ENCODE data around the gene DIDO1. TPM values are rescaled to one million over a fixed set of nuclear protein-coding genes. Genes with fewer than 3 reads are reported as not detected.

DIDO1 gene
- total and polyA plus RNA-seq, 2 of the 4 experiments (the other 2 are of a cell fraction) = 21.8 to 28.1 TPM

- H3K36me3 ChIP-seq (ENCODE audit: control insufficient read depth, insufficient read depth, low read length) = peaks cover 73% of the 10 kb centered on the region
- no peak overlapping the region for H4K5ac ChIP-seq (ENCODE audit: low read depth, low read length)
- H2BK20ac ChIP-seq (ENCODE audit: low read depth, low read length) = no peak overlapping the region
- no peak overlapping the region for H2AFZ ChIP-seq (replicated peaks; ENCODE audit: low read length, poor library complexity)
- H4K91ac ChIP-seq (ENCODE audit: insufficient read depth, low read depth, low read length) = no peak overlapping the region
- TF ChIP-seq USF2 (IDR thresholded peaks at IDR 0.05; ENCODE audit: low read depth, low read length) = no peak
- no peak for TF ChIP-seq FOS (IDR thresholded peaks at IDR 0.05; ENCODE audit: low read depth, low read length)
- TF ChIP-seq POLR2A (IDR thresholded peaks at IDR 0.05; ENCODE audit: low read depth, low read length) = no peak
- TF ChIP-seq RCOR1 (IDR thresholded peaks at IDR 0.05; ENCODE audit: insufficient replicate concordance, low read length) = no peak
- no peak for TF ChIP-seq NFE2L2 (IDR thresholded peaks at IDR 0.05; ENCODE audit: low read depth, low read length)
- no peak for TF ChIP-seq RAD21 (IDR thresholded peaks at IDR 0.05; ENCODE audit: low read length)
- TF ChIP-seq CTCF (conservative IDR thresholded peaks at IDR 0.05; ENCODE audit: low read depth, low read length) = no peak
- TF ChIP-seq CEBPB (IDR thresholded peaks at IDR 0.05; ENCODE audit: low read depth, low read length) = no peak
- no peak for TF ChIP-seq BHLHE40 (IDR thresholded peaks at IDR 0.05; ENCODE audit: low read depth, low read length)
- TF ChIP-seq SMC3 (IDR thresholded peaks at IDR 0.05; ENCODE audit: low read depth, low read length) = no peak
- TF ChIP-seq MAZ (IDR thresholded peaks at IDR 0.05; ENCODE audit: borderline replicate concordance, low read depth, low read length) = no peak
- TF ChIP-seq MXI1 (IDR thresholded peaks at IDR 0.05; ENCODE audit: borderline replicate concordance, low read depth, low read length) = no peak
- no peak for TF ChIP-seq ELK1 (IDR thresholded peaks at IDR 0.05; ENCODE audit: borderline replicate concordance, low read depth, low read length)
- H3K27ac ChIP-seq (ENCODE audit: insufficient read depth, low read length) = no peak overlapping the region
- no peak overlapping the region for H3K56ac ChIP-seq (ENCODE audit: extremely low read depth, insufficient read depth, low read length)
- no peak overlapping the region for H2BK5ac ChIP-seq (ENCODE audit: low read depth, low read length, poor library complexity, severe bottlenecking)
- H4K20me1 ChIP-seq (ENCODE audit: insufficient read depth, low read length) = peaks cover 82% of the 10 kb centered on the region
- ChIA-PET POLR2A (ENCODE audit: unreplicated experiment) (no interaction called here), CTCF (interaction anchor here (1.3 kb wide), 1 partner anchor 32 kb away, joined by 3 read pairs; no protein-coding TSS in a partner anchor)
- no peak overlapping the region for H3K23ac ChIP-seq (ENCODE audit: low read depth, low read length)
- H3K4me2 ChIP-seq (ENCODE audit: low read depth, low read length) = no peak overlapping the region
- peaks cover 38 to 90% of the 10 kb centered on the region in 2 experiments for H3K79me1 ChIP-seq (ENCODE audit: low read depth in 1 of 2, low read length in 2 of 2)
- intact Hi-C loops (cut with micrococcal nuclease) (no loop called here), in situ Hi-C loops (cut with MboI; ENCODE audit: low sequenced_read_pairs) (no loop called here), dilution Hi-C loops (cut with HindIII; ENCODE audit: low sequenced_read_pairs, unreplicated experiment) (no loop called here)
- DNase-seq (no peak), ATAC-seq (ENCODE audit: low read depth) (no peak)
- H2BK120ac ChIP-seq (ENCODE audit: low read depth, low read length) = no peak overlapping the region
- no peak overlapping the region for H3K4ac ChIP-seq (ENCODE audit: low read depth, low read length)
- no peaks in the 10 kb centered on the region for H3K9me3 ChIP-seq (ENCODE audit: control insufficient read depth, insufficient read depth, low read length)
- no peak overlapping the region for H3K14ac ChIP-seq (replicated peaks; ENCODE audit: low read depth, low read length)
- H3K4me3 ChIP-seq (ENCODE audit: insufficient read depth, low read depth, low read length) = no peak overlapping the region
- no peak overlapping the region for H2AK9ac ChIP-seq (replicated peaks; ENCODE audit: low read depth, low read length, poor library complexity)
- no peaks in the 10 kb centered on the region for H3K27me3 ChIP-seq (ENCODE audit: control insufficient read depth, insufficient read depth, low read length)
- H3K9me1 ChIP-seq (ENCODE audit: insufficient read depth, low read length) = peaks cover 10% of the 10 kb centered on the region; the same call in 1 of the 2 replicates
- 98% methylated on average over 8 of the region's 18 CpGs; no CpG with 5 or more reads in 1 of the 2 experiments for WGBS, 2 experiments (ENCODE audit: extremely low coverage in 2 of 2, insufficient read length in 1 of 2)
- no peak overlapping the region for H3K9ac ChIP-seq (ENCODE audit: low read depth, low read length)
- no peak overlapping the region for H2BK15ac ChIP-seq (ENCODE audit: low read depth, low read length)
- H4K8ac ChIP-seq (ENCODE audit: low read depth in 2 of 2, low read length in 2 of 2) = no peak overlapping the region
- H3K4me1 ChIP-seq (ENCODE audit: control insufficient read depth, insufficient read depth, low read length) = peaks cover 10% of the 10 kb centered on the region
- H3K18ac ChIP-seq (ENCODE audit: low read depth, low read length) = no peak overlapping the region
- H2AK5ac ChIP-seq (ENCODE audit: low read depth, low read length) = no peak overlapping the region
- no TSS peak for BruUV-seq (replicated peaks)
Observed at GRCh38 chr20:62908971-62909791, 17.1 kb downstream of the DIDO1 start.

All from IMR-90 (cell line).